Loucy (cell line): ENCODE measurements around the gene ODF4.
"Not testable (repeated sequence)": the region's sequence is repeated elsewhere in the genome, so short reads cannot be mapped to it uniquely, and the experiment has no call there.

Experiments used
- H2AFZ ChIP-seq: fragments of 200-600 bp; sonication (generic); 2 replicates; pipeline ENCODE4 v1.6.0; 2016; ENCODE audit warnings: antibody characterized with exemption, mild to moderate bottlenecking, low read length, moderate library complexity
- H3F3A ChIP-seq: fragments of 200-600 bp; 2 replicates; pipeline ENCODE4 v1.6.0; 2016; ENCODE audit warnings: antibody characterized with exemption, low read depth, mild to moderate bottlenecking
- H3K27me3 ChIP-seq: fragments of 200-600 bp; sonication (generic); 2 replicates; pipeline ENCODE4 v1.6.1; 2014; ENCODE audit warnings: low read length, mild to moderate bottlenecking; ENCODE audit not compliant: insufficient read depth, poor library complexity, severe bottlenecking
- H3K36me3 ChIP-seq: fragments of 200-600 bp; sonication (generic); 2 replicates; pipeline ENCODE4 v1.6.1; 2016; ENCODE audit warnings: low read length; ENCODE audit not compliant: insufficient read depth
- H3K4me1 ChIP-seq: fragments of 200-600 bp; sonication (generic); 2 replicates; pipeline ENCODE4 v1.5.1; 2014; ENCODE audit warnings: low read length, mild to moderate bottlenecking; ENCODE audit not compliant: insufficient read depth, poor library complexity, severe bottlenecking
- H3K4me2 ChIP-seq: fragments of 200-600 bp; sonication (generic); 2 replicates; pipeline ENCODE4 v1.6.0; 2014; ENCODE audit warnings: antibody characterized with exemption, low read length, low read depth, mild to moderate bottlenecking; ENCODE audit not compliant: poor library complexity, severe bottlenecking
- H3K4me3 ChIP-seq: fragments of 200-600 bp; sonication (generic); 2 replicates; pipeline ENCODE4 v1.5.1; 2014; ENCODE audit warnings: low read length, mild to moderate bottlenecking, mixed read lengths; ENCODE audit not compliant: poor library complexity, severe bottlenecking
- H3K79me2 ChIP-seq: fragments of 200-600 bp; sonication (generic); 2 replicates; pipeline ENCODE4 v1.6.1; 2014; ENCODE audit warnings: low read length; ENCODE audit not compliant: insufficient read depth
- H3K9ac ChIP-seq: fragments of 200-600 bp; sonication (generic); 2 replicates; pipeline ENCODE4 v1.6.0; 2014; ENCODE audit warnings: mild to moderate bottlenecking, low read depth, low read length, moderate library complexity; ENCODE audit not compliant: poor library complexity, severe bottlenecking
- H3K9me2 ChIP-seq: fragments of 200-600 bp; sonication (generic); replicated peaks from 2 replicates; pipeline ENCODE4 v1.6.1; 2016; ENCODE audit warnings: low read depth, low read length, mixed read lengths
- H3K9me3 ChIP-seq: fragments of 200-600 bp; sonication (generic); 2 replicates; pipeline ENCODE4 v1.6.1; 2014; ENCODE audit warnings: mild to moderate bottlenecking, antibody characterized with exemption, low read length, low read depth; ENCODE audit not compliant: insufficient read depth
- H4K20me1 ChIP-seq: fragments of 200-600 bp; sonication (generic); 2 replicates; pipeline ENCODE4 v1.6.0; 2014; ENCODE audit warnings: antibody characterized with exemption, low read length, mild to moderate bottlenecking; ENCODE audit not compliant: insufficient read depth, poor library complexity, severe bottlenecking
- EZH2phosphoT487 ChIP-seq: fragments of 200-600 bp; IDR thresholded peaks from 2 replicates; pipeline ENCODE4 v1.6.1; 2018; ENCODE audit warnings: antibody characterized with exemption, mild to moderate bottlenecking, moderate library complexity, borderline replicate concordance
- TF ChIP-seq, protein P1 (sequence below): fragments of 200-600 bp; sonication (generic); conservative IDR thresholded peaks from 2 replicates; pipeline ENCODE4 v1.5.1; 2014; ENCODE audit warnings: mild to moderate bottlenecking, antibody characterized with exemption, low read length

ODF4 gene

DNA sequence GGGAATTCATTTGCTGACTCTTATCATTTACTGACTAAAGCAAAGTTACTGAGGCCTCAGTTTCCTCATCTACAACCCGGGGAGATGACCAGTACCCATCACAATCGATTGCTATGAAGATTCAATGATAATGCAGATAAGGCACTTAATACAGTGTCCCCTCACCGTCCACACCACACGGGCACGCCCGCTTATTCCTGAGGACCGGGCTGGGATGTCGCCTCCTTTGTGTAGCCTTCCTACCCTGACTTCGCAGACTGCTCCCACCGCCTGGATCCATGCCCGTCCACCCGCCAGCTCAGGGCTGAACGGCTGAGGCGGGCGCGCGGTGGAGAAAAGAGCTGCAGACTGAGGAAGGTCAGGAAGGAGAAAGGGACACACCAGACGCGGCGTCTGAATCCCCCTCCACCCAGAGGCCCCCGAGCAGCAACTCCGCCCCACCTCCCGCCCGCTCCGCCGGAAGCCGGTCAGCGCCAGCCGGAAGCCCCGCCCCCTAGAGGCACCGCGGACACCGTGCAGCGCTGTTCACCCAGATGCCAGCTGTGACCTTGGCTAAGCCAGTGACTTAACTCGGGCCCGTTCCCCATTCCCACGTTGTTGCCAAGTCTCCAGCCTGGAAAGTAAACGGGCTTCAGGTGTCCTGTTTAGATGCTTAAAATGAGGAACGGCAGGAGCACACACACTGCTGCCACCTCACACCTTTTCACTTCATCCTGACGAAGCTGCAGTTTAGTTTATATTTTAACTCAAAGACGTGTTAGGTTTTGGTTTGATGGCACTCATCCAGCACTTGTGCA is 36.8 kb downstream of the ODF4 start, which contains the start of gene KRABD2:
Gene KRABD2, minus strand, starts transcription at position 434 of the 797 bp plus-strand sequence.
- peaks cover 41% of the 10 kb centered on the region for H3K4me1 ChIP-seq

DNA sequence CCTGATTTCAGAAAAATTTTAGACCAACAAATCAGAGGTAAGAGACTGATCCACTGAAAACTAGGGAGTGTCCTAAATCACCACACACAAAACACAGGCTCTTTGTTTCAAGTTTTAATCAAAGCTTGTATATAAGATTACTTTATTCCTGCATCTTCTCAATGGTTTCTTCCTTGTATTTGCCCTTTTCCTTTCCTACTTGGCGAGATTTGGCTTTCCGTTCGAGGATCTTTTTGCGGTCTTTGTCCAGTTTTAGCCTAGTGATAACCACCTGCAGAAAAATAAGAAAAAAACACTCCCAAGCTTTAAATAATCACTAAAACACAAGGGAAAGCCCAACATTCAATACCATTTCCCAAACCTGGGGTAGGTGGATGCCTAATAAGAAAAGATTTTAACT is 37.8 kb downstream of the ODF4 start:
- H3K9ac ChIP-seq = peak overlapping the region; percentile 82
- TF ChIP-seq, protein P1, sequence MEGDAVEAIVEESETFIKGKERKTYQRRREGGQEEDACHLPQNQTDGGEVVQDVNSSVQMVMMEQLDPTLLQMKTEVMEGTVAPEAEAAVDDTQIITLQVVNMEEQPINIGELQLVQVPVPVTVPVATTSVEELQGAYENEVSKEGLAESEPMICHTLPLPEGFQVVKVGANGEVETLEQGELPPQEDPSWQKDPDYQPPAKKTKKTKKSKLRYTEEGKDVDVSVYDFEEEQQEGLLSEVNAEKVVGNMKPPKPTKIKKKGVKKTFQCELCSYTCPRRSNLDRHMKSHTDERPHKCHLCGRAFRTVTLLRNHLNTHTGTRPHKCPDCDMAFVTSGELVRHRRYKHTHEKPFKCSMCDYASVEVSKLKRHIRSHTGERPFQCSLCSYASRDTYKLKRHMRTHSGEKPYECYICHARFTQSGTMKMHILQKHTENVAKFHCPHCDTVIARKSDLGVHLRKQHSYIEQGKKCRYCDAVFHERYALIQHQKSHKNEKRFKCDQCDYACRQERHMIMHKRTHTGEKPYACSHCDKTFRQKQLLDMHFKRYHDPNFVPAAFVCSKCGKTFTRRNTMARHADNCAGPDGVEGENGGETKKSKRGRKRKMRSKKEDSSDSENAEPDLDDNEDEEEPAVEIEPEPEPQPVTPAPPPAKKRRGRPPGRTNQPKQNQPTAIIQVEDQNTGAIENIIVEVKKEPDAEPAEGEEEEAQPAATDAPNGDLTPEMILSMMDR = no peak
- TF ChIP-seq EZH2phosphoT487 = no peak
- H3K4me3 ChIP-seq = no peak overlapping the region
- no peak overlapping the region for H2AFZ ChIP-seq
- peaks cover 27% of the 10 kb centered on the region for H3F3A ChIP-seq
- no peaks in the 10 kb centered on the region for H3K9me2 ChIP-seq
- peak overlapping the region; percentile 98 for H3K4me2 ChIP-seq
- peaks cover 48% of the 10 kb centered on the region for H3K36me3 ChIP-seq
- H4K20me1 ChIP-seq = peaks cover 57% of the 10 kb centered on the region
- peaks cover 61% of the 10 kb centered on the region for H3K79me2 ChIP-seq
- no peaks in the 10 kb centered on the region for H3K9me3 ChIP-seq
- H3K4me1 ChIP-seq = peaks cover 42% of the 10 kb centered on the region
- peaks cover 1% of the 10 kb centered on the region for H3K27me3 ChIP-seq

More for the DNA sequence above, 36.8 kb downstream of the ODF4 start, which contains the start of gene KRABD2:
- Histone ChIP-seq H2AFZ (peak within 1 kb of the TSS; percentile 85), H3K9me2 (no peaks in the 10 kb centered on the region), H4K20me1 (peaks cover 47% of the 10 kb centered on the region), H3K4me3 (peak within 1 kb of the TSS; percentile 84), H3F3A (peaks cover 27% of the 10 kb centered on the region), H3K36me3 (peaks cover 48% of the 10 kb centered on the region), H3K27me3 (no peaks in the 10 kb centered on the region), H3K9me3 (no peaks in the 10 kb centered on the region), H3K79me2 (peaks cover 52% of the 10 kb centered on the region), H3K4me2 (peak within 1 kb of the TSS; percentile 98), H3K9ac (peak within 1 kb of the TSS; percentile 82)
- TF ChIP-seq, protein P1 = peak; percentile 61
- TF ChIP-seq EZH2phosphoT487 = no peak

DNA sequence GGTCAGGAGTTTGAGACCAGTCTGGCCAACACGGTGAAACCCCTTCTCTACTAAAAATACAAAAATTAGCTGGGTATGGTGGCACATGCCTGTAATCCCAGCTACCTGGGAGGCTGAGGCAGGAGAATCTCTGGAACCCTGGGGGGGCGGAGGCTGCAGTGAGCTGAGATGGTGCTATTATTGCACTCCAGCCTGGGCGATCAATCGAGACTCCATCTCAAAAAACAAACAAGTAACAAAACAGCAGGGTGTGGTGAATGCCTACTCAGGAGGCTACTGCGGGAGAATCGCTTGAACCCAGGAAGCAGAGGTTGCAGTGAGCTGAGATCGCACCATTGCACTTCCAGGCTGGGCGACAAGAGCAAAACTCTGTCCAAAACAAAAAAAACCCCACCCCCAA is 38.5 kb downstream of the ODF4 start:
- H3K79me2 ChIP-seq = peaks cover 67% of the 10 kb centered on the region
- not testable (repeated sequence) for H2AFZ ChIP-seq

More for the DNA sequence above, 38.5 kb downstream of the ODF4 start:
- H3K4me2 ChIP-seq = peak overlapping the region; percentile 99
- H3K9me2 ChIP-seq, H3K27me3 ChIP-seq, H3K9me3 ChIP-seq: not testable (repeated sequence)
- peaks cover 27% of the 10 kb centered on the region for H3F3A ChIP-seq
- peak overlapping the region; percentile 87 for H3K4me3 ChIP-seq
- H3K36me3 ChIP-seq = peaks cover 48% of the 10 kb centered on the region
- H3K9ac ChIP-seq = peak overlapping the region; percentile 29
- H3K4me1 ChIP-seq = peaks cover 42% of the 10 kb centered on the region
- peaks cover 59% of the 10 kb centered on the region for H4K20me1 ChIP-seq
